GM12872 (cell line): ENCODE data around the gene STPG4.

Source experiments
- CTCF ChIP-seq: IDR thresholded peaks from 3 replicates; pipeline ENCODE4 v1.5.1; 2011; ENCODE audit warnings: low read depth, mild to moderate bottlenecking, low read length, moderate library complexity; ENCODE audit not compliant: insufficient read depth

The STPG4 gene

GRCh38 chr2:47070155-47070919 is 84.8 kb downstream of the STPG4 start:
- TF ChIP-seq CTCF = no peak

- no peak for TF ChIP-seq CTCF
Observed at GRCh38 chr2:47069628-47070154, 85.4 kb downstream of the STPG4 start.

- no peak for TF ChIP-seq CTCF
Observed at GRCh38 chr2:47068981-47069627, 86.0 kb downstream of the STPG4 start.

- no peak for TF ChIP-seq CTCF
Observed at GRCh38 chr2:47067788-47068407, 87.2 kb downstream of the STPG4 start.

GRCh38 chr2:47065771-47066380 is 89.2 kb downstream of the STPG4 start:
- TF ChIP-seq CTCF = no peak

- TF ChIP-seq CTCF = no peak
Observed at GRCh38 chr2:47065343-47065742, 89.8 kb downstream of the STPG4 start.

- no peak for TF ChIP-seq CTCF
Observed at GRCh38 chr2:47064106-47064505, 91.0 kb downstream of the STPG4 start.
